B cell (primary cell): ENCODE results near the gene TOP3B.

Experiments
- EZH2 ChIP-seq: IDR thresholded peaks from 2 replicates; pipeline ENCODE4 v1.6.1; 2012; ENCODE audit warnings: borderline replicate concordance, low read depth, mild to moderate bottlenecking, moderate library complexity, low read length; ENCODE audit not compliant: insufficient read depth, poor library complexity, severe bottlenecking
- TF ChIP-seq, protein P1 (sequence below): fragments of 200-600 bp; IDR thresholded peaks from one replicate; pipeline ENCODE4 v1.8.0; 2022; ENCODE audit warnings: antibody characterized with exemption, mild to moderate bottlenecking

DNA sequence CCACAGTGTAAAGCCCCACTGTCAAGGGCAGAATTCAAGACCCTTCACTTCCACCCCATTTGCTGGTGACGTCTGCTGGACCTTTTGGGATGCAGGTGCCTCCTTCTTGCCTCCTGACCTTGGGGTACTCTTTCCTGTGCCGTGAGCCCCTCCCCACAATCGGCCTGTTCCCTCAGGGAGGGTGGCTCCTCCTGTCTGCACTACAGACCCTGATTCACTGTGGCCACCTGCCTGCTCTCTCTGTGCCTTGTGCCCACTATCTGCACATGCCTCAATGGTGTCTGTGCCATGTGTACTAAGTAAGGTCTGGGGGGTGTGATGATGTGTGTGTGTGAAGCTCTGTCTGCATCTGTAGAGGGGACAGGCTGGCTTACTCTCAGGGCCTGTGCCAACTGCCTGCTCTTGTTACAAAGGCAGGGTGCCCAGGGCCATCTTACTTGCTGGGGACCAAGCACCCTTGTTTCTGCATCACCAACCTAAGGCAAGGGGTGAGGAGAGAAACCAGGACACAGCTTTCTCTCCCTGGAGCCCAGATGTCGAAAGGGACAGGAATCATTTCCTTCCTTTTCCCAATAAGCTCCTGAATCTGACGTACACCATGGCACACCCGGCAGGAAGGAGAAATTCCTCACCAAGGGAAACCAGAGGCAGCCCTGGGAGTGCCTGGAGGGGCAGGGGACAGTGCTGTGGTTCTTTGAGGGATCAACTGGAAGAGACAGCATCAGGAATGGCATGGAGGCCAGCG, 33.6 kb downstream of the TOP3B start:
- TF ChIP-seq, protein P1, sequence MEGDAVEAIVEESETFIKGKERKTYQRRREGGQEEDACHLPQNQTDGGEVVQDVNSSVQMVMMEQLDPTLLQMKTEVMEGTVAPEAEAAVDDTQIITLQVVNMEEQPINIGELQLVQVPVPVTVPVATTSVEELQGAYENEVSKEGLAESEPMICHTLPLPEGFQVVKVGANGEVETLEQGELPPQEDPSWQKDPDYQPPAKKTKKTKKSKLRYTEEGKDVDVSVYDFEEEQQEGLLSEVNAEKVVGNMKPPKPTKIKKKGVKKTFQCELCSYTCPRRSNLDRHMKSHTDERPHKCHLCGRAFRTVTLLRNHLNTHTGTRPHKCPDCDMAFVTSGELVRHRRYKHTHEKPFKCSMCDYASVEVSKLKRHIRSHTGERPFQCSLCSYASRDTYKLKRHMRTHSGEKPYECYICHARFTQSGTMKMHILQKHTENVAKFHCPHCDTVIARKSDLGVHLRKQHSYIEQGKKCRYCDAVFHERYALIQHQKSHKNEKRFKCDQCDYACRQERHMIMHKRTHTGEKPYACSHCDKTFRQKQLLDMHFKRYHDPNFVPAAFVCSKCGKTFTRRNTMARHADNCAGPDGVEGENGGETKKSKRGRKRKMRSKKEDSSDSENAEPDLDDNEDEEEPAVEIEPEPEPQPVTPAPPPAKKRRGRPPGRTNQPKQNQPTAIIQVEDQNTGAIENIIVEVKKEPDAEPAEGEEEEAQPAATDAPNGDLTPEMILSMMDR: no peak
- no peak for TF ChIP-seq EZH2
